KBM-7 (cell line): ENCODE results near the gene ALPK3.

Experiments used
- DNase-seq: peaks from one replicate; pipeline ENCODE4 v3.0.0-alpha.2; 2015
- in situ Hi-C: fragments of 300-500 bp; cut with MboI; formaldehyde crosslinking; loops from 2 replicates; pipeline ENCODE4 v1.14.3; 2020; ENCODE audit warnings: low sequenced_read_pairs, low pct_unique_long_range_greater_than_20kb, mixed read lengths

The ALPK3 gene, protein sequence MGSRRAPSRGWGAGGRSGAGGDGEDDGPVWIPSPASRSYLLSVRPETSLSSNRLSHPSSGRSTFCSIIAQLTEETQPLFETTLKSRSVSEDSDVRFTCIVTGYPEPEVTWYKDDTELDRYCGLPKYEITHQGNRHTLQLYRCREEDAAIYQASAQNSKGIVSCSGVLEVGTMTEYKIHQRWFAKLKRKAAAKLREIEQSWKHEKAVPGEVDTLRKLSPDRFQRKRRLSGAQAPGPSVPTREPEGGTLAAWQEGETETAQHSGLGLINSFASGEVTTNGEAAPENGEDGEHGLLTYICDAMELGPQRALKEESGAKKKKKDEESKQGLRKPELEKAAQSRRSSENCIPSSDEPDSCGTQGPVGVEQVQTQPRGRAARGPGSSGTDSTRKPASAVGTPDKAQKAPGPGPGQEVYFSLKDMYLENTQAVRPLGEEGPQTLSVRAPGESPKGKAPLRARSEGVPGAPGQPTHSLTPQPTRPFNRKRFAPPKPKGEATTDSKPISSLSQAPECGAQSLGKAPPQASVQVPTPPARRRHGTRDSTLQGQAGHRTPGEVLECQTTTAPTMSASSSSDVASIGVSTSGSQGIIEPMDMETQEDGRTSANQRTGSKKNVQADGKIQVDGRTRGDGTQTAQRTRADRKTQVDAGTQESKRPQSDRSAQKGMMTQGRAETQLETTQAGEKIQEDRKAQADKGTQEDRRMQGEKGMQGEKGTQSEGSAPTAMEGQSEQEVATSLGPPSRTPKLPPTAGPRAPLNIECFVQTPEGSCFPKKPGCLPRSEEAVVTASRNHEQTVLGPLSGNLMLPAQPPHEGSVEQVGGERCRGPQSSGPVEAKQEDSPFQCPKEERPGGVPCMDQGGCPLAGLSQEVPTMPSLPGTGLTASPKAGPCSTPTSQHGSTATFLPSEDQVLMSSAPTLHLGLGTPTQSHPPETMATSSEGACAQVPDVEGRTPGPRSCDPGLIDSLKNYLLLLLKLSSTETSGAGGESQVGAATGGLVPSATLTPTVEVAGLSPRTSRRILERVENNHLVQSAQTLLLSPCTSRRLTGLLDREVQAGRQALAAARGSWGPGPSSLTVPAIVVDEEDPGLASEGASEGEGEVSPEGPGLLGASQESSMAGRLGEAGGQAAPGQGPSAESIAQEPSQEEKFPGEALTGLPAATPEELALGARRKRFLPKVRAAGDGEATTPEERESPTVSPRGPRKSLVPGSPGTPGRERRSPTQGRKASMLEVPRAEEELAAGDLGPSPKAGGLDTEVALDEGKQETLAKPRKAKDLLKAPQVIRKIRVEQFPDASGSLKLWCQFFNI (N-terminal part only)

DNA sequence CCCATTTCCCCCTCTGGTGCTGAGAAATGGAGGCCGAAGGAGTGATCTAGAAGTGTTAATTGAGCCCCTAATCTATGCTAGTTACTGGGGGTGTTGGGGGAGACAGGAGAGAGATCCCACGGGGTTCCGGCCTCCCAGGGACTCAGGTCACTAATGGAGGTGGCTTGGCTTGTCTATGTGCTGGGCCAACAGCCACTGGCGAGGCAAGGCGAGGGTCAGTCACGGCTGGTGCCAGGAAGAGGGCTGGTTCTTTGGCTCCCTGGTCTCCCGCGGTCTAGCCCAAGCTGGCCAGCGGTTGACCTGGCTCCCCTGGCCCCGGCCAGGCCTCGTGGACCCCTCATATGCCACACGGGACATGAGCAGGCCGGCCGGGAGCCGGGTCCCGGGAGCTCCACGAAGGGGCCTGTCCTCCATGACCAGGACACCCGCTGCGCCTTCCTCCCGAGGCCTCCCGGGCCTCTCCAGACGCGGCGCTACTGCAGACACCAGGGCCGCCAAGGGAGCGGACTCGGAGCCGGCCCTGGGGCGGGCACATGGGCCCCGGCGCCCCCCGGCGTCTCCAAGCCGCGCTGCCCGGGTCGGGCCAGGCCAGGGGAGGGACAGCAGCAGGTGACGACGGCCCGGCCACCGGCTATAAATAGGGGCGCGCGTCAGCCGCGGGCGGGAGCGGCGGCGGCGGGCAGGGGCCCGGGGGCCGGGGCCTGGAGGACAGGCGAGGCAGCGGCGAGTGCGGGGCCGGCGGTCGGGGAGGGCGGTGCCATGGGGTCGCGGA is at the start of gene ALPK3:
TSS of gene ALPK3 (plus strand) at position 663 of the 772 bp plus-strand sequence. CDS start at position 760, 97 bp downstream.
- in situ Hi-C loops = no loop called here
- no peak for DNase-seq

DNA sequence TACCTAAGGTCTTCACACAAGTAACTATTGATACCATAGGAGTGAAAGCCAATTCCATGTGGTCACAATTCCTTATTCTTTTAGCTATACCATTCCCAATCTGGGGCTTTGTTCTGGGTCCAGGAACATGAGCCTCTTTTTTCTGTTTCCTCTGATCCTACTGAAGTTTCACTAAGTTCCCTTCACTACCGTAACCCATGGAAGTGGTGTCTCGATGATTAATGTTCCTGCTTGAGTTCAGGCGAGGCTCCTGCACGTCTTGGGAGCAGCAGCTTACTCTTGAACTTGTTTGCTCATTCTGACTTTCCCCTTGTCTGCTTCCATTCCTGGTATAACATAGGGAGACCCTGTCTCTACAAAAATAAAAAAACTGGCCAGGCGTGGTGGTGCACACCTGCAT is 45.1 kb upstream of the ALPK3 start:
- DNase-seq = no peak
- in situ Hi-C loops = no loop called here

DNA sequence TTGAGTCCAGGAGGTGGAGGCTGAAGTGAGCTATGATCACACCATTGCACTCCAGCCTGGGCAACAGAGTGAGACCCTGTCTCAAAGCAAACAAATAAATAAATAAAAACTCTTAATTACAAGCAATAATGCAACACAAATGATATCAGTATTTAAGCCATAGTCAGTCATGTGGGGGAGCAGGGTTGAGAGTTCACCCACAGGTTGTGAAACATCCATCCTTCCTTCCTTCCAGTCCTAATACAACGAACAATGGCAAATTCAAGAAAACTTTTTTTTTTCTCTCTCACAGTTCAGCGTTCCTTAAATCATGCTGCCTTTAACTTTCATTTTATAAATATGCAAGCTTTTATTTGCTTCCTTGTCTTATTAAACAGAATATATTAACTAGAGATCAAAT is 44.7 kb upstream of the ALPK3 start:
- in situ Hi-C loops = no loop called here
- no peak for DNase-seq

DNA sequence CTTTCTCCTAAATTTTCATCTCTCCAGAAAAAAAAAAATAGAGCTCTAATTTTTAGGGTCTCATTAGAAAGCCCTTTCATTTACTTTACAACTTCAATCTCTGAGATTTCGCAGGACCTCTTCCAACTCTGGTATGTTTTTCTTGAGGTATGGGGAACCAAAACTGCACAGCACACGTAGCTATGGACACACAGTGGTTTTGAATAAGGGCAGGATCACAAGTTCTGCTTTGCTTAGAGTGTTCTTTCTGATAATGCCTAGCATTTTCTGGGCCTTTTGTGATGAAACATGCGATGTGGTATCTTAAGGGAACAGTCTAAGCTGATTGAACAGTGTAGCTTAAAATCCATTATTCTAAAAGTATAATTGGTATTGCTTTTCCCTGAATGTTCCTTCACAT is 43.4 kb upstream of the ALPK3 start:
- in situ Hi-C loops = no loop called here
- no peak for DNase-seq

DNA sequence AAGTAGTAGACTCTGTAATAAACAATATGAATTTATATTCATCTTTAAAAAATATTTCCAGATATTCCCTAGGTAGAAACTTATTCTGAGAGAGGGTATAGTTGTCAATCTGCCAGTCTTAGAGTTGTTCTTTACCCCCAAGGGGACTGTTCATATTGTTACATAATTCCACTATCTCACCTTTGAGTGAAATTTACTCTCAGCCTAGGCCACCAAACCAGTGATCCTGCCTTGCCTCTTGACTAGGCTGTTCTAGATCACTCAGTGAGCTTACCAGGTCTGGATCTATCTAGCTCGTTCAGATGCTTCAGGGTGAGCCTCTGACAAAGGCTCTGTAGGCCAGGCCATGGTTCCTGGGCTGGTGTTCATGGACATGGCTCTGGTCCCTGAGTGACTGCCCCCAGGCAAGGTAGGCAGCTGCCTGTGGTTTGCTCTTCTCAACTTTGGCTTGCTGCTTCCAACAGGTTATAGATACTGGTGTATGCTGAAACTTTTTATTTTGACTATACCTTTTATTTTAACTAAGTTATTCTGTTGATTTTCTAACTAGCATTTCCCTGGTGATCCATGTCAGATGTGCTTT is 41.2 kb upstream of the ALPK3 start:
- DNase-seq = no peak
- in situ Hi-C loops = no loop called here

DNA sequence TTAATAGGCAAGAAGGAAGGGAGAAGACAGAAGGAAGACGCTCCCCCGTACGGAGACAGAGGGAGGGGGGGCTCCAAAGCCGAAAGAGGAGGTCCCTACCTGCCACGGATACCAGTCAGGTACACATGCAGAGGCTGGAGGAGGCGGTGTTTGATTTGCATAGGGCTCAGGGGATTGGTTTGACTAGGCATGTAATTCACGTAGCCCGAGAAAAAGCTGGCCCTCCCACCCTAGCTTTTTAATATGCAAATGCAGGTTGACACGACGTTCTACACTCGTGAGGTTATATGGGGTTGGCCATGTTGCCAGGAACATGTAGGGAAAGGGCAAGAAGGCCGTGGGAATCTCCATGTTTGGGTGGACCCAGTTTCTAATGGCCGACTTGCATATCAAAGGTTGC is 39.0 kb upstream of the ALPK3 start:
- in situ Hi-C loops = no loop called here
- DNase-seq = no peak

DNA sequence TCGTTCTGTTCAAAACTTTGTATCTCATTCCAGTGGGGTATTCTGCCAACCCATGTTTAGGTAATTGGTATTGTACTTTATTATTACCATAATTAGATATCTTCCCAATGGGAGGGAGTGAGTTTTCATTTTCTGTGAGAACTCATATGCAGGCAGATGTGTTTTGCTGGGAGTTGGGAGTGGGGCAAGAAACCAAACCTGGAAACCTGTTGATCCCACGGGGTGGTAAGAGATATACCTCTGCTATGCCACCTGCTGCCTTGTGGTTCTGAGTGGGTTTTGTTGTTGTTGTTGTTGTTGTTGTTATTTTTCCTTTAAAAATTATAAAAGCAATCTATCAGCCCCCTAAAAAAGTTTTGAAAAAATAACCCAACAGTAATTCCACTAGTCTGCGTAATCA is 36.7 kb upstream of the ALPK3 start:
- DNase-seq = no peak

DNA sequence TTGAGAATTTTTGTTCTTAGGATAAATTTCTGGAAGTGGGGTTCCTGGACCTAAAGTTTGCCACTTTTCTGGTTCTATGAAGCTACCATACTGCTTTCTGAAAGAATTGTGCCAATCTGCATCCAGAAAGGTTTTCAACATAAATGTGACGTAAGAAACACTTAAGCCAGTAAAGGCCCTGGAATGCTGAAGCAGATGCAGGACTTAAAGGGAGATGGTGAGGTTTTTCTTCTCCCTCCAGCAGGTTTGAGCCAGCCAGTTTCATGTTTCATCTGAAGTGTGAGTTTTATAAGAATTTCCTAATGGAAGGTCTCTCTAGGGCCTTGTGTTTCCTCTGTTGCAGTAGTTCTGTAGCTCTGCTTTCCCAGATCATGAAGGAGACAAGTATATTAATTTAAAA is 35.7 kb upstream of the ALPK3 start:
- in situ Hi-C loops = no loop called here
- no peak for DNase-seq

More for the DNA sequence above, 36.7 kb upstream of the ALPK3 start:
- in situ Hi-C loops = no loop called here

DNA sequence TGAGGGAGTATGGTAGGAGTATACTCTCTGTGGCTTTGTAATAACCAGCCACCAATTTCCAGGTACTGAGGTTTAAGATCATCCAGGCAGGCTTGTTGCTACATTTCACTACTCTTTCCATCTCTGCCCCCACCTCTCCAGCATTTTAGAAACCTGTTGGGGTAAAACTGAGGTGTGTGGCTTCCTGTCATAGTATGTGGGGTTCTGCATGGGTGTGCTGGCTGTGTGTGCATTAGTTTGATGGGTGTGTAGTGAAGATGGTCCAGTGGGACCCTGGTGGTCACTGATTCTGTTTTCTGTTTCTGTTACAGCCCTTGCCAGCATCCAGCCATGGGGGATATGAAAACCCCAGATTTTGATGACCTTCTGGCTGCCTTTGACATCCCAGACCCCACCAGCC is 34.8 kb upstream of the ALPK3 start:
- in situ Hi-C loops = no loop called here
- DNase-seq = no peak

DNA sequence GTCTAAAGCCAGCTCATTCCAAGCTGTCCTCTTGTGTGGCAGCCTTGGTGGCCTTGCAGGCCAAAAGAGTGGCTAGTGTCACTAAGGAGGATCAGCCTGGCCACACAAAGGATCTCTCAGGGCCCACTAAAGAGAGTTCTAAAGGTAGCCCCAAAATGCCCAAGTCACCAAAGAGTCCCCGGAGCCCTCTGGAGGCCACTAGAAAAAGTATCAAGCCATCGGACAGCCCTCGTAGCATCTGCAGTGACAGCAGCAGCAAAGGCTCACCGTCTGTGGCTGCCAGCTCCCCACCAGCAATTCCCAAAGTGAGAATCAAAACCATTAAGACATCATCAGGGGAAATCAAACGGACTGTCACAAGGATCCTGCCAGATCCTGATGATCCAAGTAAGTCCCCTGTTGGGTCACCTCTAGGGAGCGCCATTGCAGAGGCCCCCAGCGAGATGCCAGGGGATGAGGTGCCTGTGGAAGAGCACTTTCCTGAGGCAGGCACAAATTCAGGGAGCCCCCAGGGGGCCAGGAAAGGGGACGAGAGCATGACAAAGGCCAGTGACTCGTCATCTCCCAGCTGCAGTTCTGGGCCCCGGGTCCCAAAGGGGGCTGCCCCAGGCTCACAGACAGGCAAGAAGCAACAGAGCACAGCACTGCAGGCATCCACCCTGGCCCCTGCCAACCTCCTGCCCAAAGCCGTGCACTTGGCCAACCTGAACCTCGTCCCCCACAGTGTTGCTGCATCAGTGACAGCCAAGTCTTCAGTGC is 33.5 kb upstream of the ALPK3 start:
- DNase-seq = no peak
- in situ Hi-C loops = no loop called here

DNA sequence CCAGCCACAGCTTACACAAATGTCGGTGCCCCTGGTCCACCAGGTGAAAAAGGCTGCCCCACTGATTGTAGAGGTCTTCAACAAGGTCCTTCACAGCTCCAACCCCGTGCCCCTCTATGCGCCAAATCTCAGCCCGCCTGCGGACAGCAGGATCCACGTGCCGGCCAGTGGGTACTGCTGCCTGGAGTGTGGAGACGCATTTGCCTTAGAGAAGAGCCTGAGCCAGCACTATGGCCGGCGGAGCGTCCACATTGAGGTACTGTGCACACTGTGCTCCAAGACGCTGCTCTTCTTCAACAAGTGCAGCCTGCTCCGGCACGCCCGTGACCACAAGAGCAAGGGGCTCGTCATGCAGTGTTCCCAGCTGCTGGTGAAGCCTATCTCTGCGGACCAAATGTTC is 32.9 kb upstream of the ALPK3 start:
- in situ Hi-C loops = no loop called here
- DNase-seq = no peak

DNA sequence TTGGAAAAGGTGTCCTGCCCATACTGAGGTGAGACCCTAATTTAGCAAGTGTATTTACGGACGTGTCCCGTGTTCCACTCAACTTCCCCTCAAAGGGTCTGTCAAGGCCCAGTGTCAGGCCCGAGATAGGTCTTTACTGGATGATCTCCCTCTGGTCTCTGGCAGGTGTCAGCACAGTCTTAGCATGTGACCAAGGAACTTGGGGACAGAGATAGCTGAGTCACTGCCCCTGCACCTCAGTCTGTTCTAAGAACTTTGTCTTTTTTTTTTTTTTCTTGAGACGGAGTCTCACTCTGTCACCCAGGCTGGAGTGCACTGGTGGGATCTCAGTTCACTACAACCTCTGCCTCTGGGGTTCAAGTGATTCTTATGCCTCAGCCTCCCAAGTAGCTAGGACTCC is 32.1 kb upstream of the ALPK3 start:
- in situ Hi-C loops = no loop called here
- no peak for DNase-seq

DNA sequence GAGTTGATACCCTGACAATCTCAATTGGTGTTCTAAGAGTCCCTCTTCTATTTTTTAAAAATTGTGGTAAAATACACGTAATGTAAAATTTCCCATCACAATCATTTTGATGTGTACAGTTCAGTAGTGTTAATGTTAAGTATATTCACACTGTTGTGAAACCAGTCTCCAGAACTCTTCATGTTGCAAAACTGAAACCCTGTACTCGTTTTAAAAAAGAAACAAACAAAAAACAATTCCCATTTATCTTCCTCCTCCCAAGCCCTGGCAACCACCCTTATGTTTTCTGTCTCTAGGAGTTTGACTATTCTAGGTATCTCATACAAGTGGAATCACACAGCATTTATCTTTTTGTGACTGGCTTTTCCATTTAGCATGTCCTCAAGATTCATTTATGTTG is 28.7 kb upstream of the ALPK3 start:
- DNase-seq = no peak
- in situ Hi-C loops = no loop called here

DNA sequence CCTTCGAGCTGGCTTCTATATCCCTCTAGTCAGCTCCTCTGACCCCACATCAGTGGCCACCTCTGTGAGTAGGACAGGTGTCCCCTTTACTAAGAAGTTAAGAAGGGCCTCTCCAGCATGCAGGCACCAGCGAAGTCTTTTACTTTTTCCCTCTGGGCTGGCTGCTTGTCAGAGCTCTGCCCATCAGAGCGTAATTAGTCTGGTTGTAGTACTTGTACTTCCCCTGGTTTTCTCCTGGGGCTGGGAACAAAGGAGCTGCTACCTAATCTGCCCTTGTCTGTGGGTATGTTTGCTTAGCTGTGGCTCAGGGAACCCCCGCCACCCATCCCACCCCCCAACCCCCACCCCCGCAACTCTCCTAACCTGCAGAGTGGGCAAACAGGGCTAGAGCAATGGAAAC is 27.4 kb upstream of the ALPK3 start:
- in situ Hi-C loops = no loop called here
- DNase-seq = no peak

DNA sequence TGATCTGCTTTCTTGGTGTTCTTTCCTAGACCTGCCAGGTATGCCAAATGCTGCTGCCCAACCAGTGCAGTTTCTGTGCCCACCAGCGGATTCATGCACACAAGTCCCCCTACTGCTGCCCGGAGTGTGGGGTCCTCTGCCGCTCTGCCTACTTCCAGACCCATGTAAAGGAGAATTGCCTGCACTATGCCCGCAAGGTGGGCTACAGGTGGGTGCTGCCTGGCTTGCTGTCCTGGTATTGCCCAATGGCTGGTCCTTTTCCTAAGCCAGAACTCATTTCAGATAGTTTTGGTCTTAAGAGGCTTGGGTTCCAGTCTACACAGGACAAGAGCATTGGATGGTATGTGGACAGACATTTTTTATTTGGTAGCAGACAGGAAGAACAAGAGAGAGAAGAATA is 26.5 kb upstream of the ALPK3 start:
- DNase-seq = no peak
- in situ Hi-C loops = no loop called here

DNA sequence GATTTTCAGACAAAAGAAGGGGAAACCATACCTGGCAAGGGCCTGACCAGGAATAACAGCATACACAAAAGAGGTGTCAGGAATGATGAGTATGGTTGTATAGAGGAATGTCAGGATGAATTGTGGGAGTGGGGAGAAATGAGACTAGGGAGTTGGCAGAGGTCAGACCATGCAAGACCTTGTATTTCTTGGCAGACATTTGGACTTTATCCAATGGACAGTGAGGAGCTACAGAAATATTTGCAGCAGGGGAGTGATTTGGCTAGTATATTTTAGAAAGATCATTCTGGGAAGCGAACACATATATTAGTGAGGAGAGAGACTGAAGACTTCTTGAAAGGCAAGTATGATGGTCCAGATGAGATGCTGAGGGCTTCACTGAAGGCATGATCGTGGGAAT is 25.4 kb upstream of the ALPK3 start:
- in situ Hi-C loops = no loop called here
- DNase-seq = no peak

DNA sequence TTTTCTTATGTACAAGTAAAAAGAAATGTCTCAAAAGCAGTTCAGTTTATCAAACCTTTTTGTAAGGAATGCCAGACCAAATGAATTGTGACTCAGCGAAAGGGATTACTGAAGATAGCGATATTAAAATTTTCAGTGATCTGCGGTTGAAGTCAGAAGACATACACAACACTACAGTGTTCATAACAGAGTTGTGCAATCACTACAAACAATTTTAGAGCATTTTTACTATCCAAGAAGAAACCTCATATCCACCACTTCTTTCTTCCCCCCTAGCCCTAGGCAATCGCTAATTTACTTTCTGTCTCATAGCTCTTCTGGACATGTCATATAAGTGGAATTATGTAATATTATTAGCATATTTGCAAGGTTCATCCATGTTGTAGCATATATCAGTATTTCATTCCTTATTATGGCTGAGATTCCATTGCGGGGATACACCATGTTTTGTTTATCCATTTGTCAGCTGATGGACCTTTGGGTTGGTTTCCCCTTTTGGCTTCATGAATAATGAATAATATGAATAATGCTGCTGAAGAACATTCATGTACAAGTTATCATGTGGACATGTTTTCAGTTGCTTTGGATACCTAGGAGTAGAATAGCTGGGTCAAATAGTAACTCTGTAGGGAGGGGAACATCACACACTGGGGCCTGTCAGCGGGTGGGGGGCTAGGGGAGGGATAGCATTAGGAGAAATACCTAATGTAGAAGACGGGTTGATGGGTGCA is 23.6 kb upstream of the ALPK3 start:
- in situ Hi-C loops = no loop called here
- no peak for DNase-seq
